ENCODE results near the gene MYOC.

DNA sequence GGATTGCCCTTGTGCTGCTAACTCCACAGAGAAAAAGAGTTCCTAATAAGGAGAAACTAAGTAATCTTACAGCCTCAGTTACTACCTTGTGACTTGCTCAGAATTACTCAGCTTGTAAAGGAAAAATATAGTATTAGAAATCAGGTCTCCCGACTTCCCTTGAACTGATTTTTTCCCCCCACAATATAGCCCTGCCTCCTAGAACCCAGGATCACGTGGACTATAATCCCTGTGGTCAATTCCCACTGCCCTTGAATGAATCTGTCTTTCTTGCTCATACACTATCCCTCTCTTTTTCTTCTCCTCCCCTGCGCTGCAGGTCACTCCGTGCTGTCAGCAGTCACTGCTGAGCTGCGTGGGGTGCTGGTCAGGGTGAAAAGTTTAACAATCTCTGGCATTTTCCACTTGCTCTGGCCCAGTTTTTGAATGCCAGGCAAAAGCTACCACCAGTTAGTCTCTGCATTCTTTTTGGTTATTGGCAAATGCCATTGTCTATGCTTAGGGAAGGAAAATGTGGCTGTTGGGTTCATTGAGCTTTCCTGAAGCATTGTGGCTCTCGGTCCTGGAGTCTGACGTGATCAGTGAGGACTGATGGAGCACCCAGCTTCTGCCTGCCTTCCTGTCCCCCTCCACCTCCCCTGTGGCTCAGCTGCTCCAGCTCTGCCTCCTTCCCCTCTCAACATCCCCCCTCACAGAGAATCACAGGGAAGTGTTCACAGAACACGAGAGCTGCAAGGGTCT, 1.9 kb upstream of the MYOC start:
- no peak for TF ChIP-seq EZH2 (IDR thresholded peaks at IDR 0.05; ENCODE audit: borderline replicate concordance, low read length)
- TF ChIP-seq CTCF (IDR thresholded peaks at IDR 0.05; ENCODE audit: low read length) = no peak

Data from OCI-LY1 (cell line).